HCT116 (cell line): ENCODE data around the gene TIMM13. TPM values are rescaled to one million over a fixed set of nuclear protein-coding genes. Genes with fewer than 3 reads are reported as not detected.

Experiments
- ATAC-seq: fragments of 200-7000 bp; cut with Tn5 transposase; 2 replicates; pipeline ENCODE4 v1.9.1; 2020; ENCODE audit warnings: mild to moderate bottlenecking, moderate library complexity
- BruUV-seq: library from RNA; stranded (reverse); fragments of 400-500 nt; replicated peaks from 2 replicates; lab custom pipeline; 2021; lab: Mats Ljungman, UMichigan
- CTCF ChIA-PET: fragments of 300-600 bp; sonication (Branson Sonifier 250); formaldehyde crosslinking; loops from one replicate; lab custom pipeline; 2021; ENCODE audit warnings: antibody characterized with exemption; lab: Charles Lee
- POLR2A ChIA-PET: fragments of 300-600, 350-600 bp; sonication (Branson Sonifier 250); formaldehyde crosslinking; loops from one replicate; lab custom pipeline; 2021; ENCODE audit warnings: antibody characterized with exemption; lab: Charles Lee
- RAD21 ChIA-PET, 2 experiments: fragments of 300-600 bp; sonication (Branson Sonifier 250); formaldehyde crosslinking; loops; one replicate each; lab custom pipeline; 2023; ENCODE audit warnings: low total read pairs in 2 of 2; ENCODE audit not compliant: uncharacterized antibody in 2 of 2, unreplicated experiment in 2 of 2, low non-redundant PET in 1 of 2; lab: Charles Lee
- DNase-seq: peaks from one replicate; pipeline ENCODE4 v3.0.0-alpha.2; 2010; ENCODE audit warnings: low read depth, low spot score
- H2AFZ ChIP-seq: fragments of 200-600 bp; shearing (Covaris generic), sonication (generic); 2 replicates; pipeline ENCODE4 v1.6.1; 2017; ENCODE audit warnings: low read depth, mixed run types, mixed read lengths, antibody characterized with exemption, low read length; ENCODE audit not compliant: poor library complexity, severe bottlenecking
- H3K27ac ChIP-seq: 2 replicates; pipeline ENCODE4 v1.5.1; 2012; ENCODE audit warnings: low read depth, low read length
- H3K27me3 ChIP-seq: fragments of 200-600 bp; sonication (generic); 2 replicates; pipeline ENCODE4 v1.6.1; 2016; ENCODE audit warnings: mixed run types, low read length, mixed read lengths; ENCODE audit not compliant: insufficient read depth
- H3K36me3 ChIP-seq, 2 experiments: fragments of 200-500 bp in 1 of 2; fragments of 200-600 bp in 1 of 2; sonication (Bioruptor generic) in 1 of 2; sonication (generic) in 1 of 2; 2 replicates each; pipeline versions ENCODE4 v1.5.1 to v1.6.1; 2014 to 2016; ENCODE audit warnings: low read length in 2 of 2, inconsistent platforms in 1 of 2, mixed read lengths in 1 of 2, mixed run types in 1 of 2; ENCODE audit not compliant: insufficient read depth in 2 of 2, control insufficient read depth in 1 of 2
- H3K4me1 ChIP-seq, 2 experiments: fragments of 200-600 bp in 1 of 2; sonication (generic) in 1 of 2; 2 replicates each; pipeline versions ENCODE4 v1.5.1 to v1.6.1; 2012 to 2017; ENCODE audit warnings: low read length in 2 of 2, inconsistent platforms in 1 of 2, mild to moderate bottlenecking in 1 of 2, mixed read lengths in 1 of 2, mixed run types in 1 of 2, moderate library complexity in 1 of 2; ENCODE audit not compliant: insufficient read depth in 2 of 2, control insufficient read depth in 1 of 2
- H3K4me2 ChIP-seq: fragments of 200-600 bp; sonication (generic); 2 replicates; pipeline ENCODE4 v1.6.1; 2017; ENCODE audit warnings: mixed run types, low read length, mixed read lengths
- H3K4me3 ChIP-seq, 2 experiments: fragments of 200-600 bp in 1 of 2; sonication (generic) in 1 of 2; replicated peaks in 1 of 2; 2 replicates each; pipeline ENCODE4 v1.5.1; 2011 to 2016; ENCODE audit warnings: low read length in 2 of 2, control low read depth in 1 of 2, low read depth in 1 of 2, mild to moderate bottlenecking in 1 of 2, mixed read lengths in 1 of 2, mixed run types in 1 of 2
- H3K79me2 ChIP-seq: fragments of 200-600 bp; sonication (generic); 2 replicates; pipeline ENCODE4 v1.6.1; 2017; ENCODE audit warnings: mild to moderate bottlenecking, mixed run types, low read length, moderate library complexity, mixed read lengths; ENCODE audit not compliant: insufficient read depth
- H3K9ac ChIP-seq: fragments of 200-600 bp; sonication (generic); 2 replicates; pipeline ENCODE4 v1.6.1; 2016; ENCODE audit warnings: low read length, mixed read lengths
- H3K9me2 ChIP-seq: fragments of 200-600 bp; sonication (generic), shearing (Covaris generic); 2 replicates; pipeline ENCODE4 v1.6.1; 2017; ENCODE audit warnings: mixed run types, mild to moderate bottlenecking, moderate library complexity; ENCODE audit not compliant: insufficient read depth
- H3K9me3 ChIP-seq, 2 experiments: fragments of 200-500 bp in 1 of 2; fragments of 200-600 bp in 1 of 2; sonication (Bioruptor generic) in 1 of 2; sonication (generic) in 1 of 2; 2 replicates each; pipeline ENCODE4 v1.6.1; 2014 to 2017; ENCODE audit warnings: low read length in 2 of 2, mixed read lengths in 2 of 2, inconsistent platforms in 1 of 2, low read depth in 1 of 2, mild to moderate bottlenecking in 1 of 2, mixed run types in 1 of 2, moderate library complexity in 1 of 2; ENCODE audit not compliant: control insufficient read depth in 1 of 2, insufficient read depth in 1 of 2
- H4K20me1 ChIP-seq: fragments of 200-600 bp; sonication (generic), shearing (Covaris generic); 2 replicates; pipeline ENCODE4 v1.6.1; 2017; ENCODE audit warnings: mixed run types, mild to moderate bottlenecking, moderate library complexity; ENCODE audit not compliant: insufficient read depth
- ATF3 ChIP-seq: IDR thresholded peaks from 2 replicates; pipeline ENCODE4 v1.6.1; 2012
- CBX3 ChIP-seq: IDR thresholded peaks from 2 replicates; pipeline ENCODE4 v1.6.1; 2012; ENCODE audit warnings: low read depth
- CEBPB ChIP-seq: IDR thresholded peaks from 2 replicates; pipeline ENCODE4 v1.6.1; 2012; ENCODE audit warnings: low read depth
- ELF1 ChIP-seq: IDR thresholded peaks from 2 replicates; pipeline ENCODE4 v1.6.1; 2012; ENCODE audit warnings: low read depth, borderline replicate concordance
- EZH2 ChIP-seq: fragments of 200-600 bp; sonication (generic); IDR thresholded peaks from 2 replicates; pipeline ENCODE4 v1.6.1; 2017; ENCODE audit warnings: antibody characterized with exemption, mixed run types
- FOSL1 ChIP-seq: IDR thresholded peaks from 2 replicates; pipeline ENCODE4 v1.6.1; 2012; ENCODE audit warnings: low read depth
- JUND ChIP-seq: IDR thresholded peaks from 2 replicates; pipeline ENCODE4 v1.6.1; 2012
- MAX ChIP-seq: IDR thresholded peaks from 2 replicates; pipeline ENCODE4 v1.6.1; 2012
- POLR2A ChIP-seq: IDR thresholded peaks from 2 replicates; pipeline ENCODE4 v1.7.0; 2011; ENCODE audit warnings: borderline replicate concordance; ENCODE audit not compliant: insufficient read depth, insufficient read length; ENCODE audit errors: extremely low read depth
- POLR2AphosphoS5 ChIP-seq: IDR thresholded peaks from 2 replicates; pipeline ENCODE4 v1.6.1; 2011; ENCODE audit warnings: mild to moderate bottlenecking, low read depth, low read length, moderate library complexity
- SP1 ChIP-seq: IDR thresholded peaks from 2 replicates; pipeline ENCODE4 v1.6.1; 2012; ENCODE audit warnings: low read depth
- SRF ChIP-seq: IDR thresholded peaks from 2 replicates; pipeline ENCODE4 v1.6.1; 2012; ENCODE audit warnings: low read depth
- TCF7L2 ChIP-seq: IDR thresholded peaks from 2 replicates; pipeline ENCODE4 v1.7.0; 2011; ENCODE audit warnings: borderline replicate concordance, inconsistent platforms; ENCODE audit not compliant: insufficient read depth, insufficient read length; ENCODE audit errors: extremely low read depth
- YY1 ChIP-seq: IDR thresholded peaks from 2 replicates; pipeline ENCODE4 v1.6.1; 2011; ENCODE audit warnings: low read length, low read depth, moderate library complexity, mild to moderate bottlenecking; ENCODE audit not compliant: insufficient replicate concordance; ENCODE audit errors: extremely low read depth
- ZFX ChIP-seq: fragments of 450-650 bp; IDR thresholded peaks from 2 replicates; pipeline ENCODE4 v1.6.1; 2017
- intact Hi-C: fragments of 100-400 bp; cut with micrococcal nuclease; formaldehyde crosslinking; loops from 2 replicates; pipeline ENCODE4 v1.10.0; 2022
- total RNA-seq: library from RNA; stranded (reverse); gene quantifications from one replicate; pipeline ENCODE4 v1.2.1, GENCODE V29; 2021; ENCODE audit not compliant: unreplicated experiment

Gene TIMM13
- total RNA-seq, 1 experiment from 2014 or later: 151 TPM

GRCh38 chr19:2387367-2388288 is 39.8 kb downstream of the TIMM13 start:
- TF ChIP-seq ZFX: no peak
- TF ChIP-seq TCF7L2: peak; percentile 53
- H3K27ac ChIP-seq: no peak overlapping the region
- ChIA-PET RAD21 (interaction anchor here in 1 of 2 experiments (0.5 kb wide), 1 partner anchor 113 kb away, joined by 4 read pairs; no protein-coding TSS in a partner anchor), CTCF (no interaction called here), POLR2A (no interaction called here)
- no TSS peak for BruUV-seq
- no peak overlapping the region for H3K4me2 ChIP-seq
- H3K79me2 ChIP-seq: no peaks in the 10 kb centered on the region
- H3K27me3 ChIP-seq: no peaks in the 10 kb centered on the region
- DNase-seq (no peak), ATAC-seq (no peak)
- no peak overlapping the region for H2AFZ ChIP-seq
- intact Hi-C loops: loop anchor here (10.0 kb wide), 1 partner anchor 233 kb away; the partner anchor contains the start of gene AP3D1
- no peaks in the 10 kb centered on the region for H3K36me3 ChIP-seq
- no peaks in the 10 kb centered on the region for H3K9me2 ChIP-seq
- peaks cover 18 to 36% of the 10 kb centered on the region in 2 experiments for H3K4me1 ChIP-seq
- no peaks in the 10 kb centered on the region for H4K20me1 ChIP-seq
- no peaks in the 10 kb centered on the region for H3K9me3 ChIP-seq
- H3K4me3 ChIP-seq: no peak overlapping the region
- H3K9ac ChIP-seq: no peak overlapping the region

- ChIA-PET CTCF (interaction anchor here (0.9 to 2.0 kb wide), 5 partner anchors 57 to 229 kb away, joined by 3 to 6 read pairs (median 5); partner anchors contain the start of genes LSM7 and PLEKHJ1), RAD21 (interaction anchor here (0.6 to 0.8 kb wide), 3 partner anchors 56 to 211 kb away, joined by 3 to 6 read pairs (median 4); no protein-coding TSS in a partner anchor), POLR2A (interaction anchor here (0.6 to 1.6 kb wide), 8 partner anchors 19 to 338 kb away, joined by 3 to 7 read pairs (median 4); partner anchors contain the start of genes GADD45B and LSM7)
- Histone ChIP-seq H3K4me1 (peaks cover 18 to 32% of the 10 kb centered on the region in 2 experiments), H3K79me2 (no peaks in the 10 kb centered on the region), H3K4me2 (peak overlapping the region; percentile 86), H3K9me2 (no peaks in the 10 kb centered on the region), H3K36me3 (no peaks in the 10 kb centered on the region), H4K20me1 (no peaks in the 10 kb centered on the region), H3K27ac (peak overlapping the region; percentile 81), H3K27me3 (no peaks in the 10 kb centered on the region), H2AFZ (peak overlapping the region; percentile 66), H3K4me3 (peak overlapping the region; percentile 30 to 40), H3K9me3 (peaks cover 4 to 6% of the 10 kb centered on the region in 2 experiments; a peak in 2 of 4 replicates), H3K9ac (peak overlapping the region; percentile 62)
- intact Hi-C loops: loop anchor here (10.0 kb wide), 1 partner anchor 230 kb away; the partner anchor contains the start of gene AP3D1
- DNase-seq (peak; percentile 97), ATAC-seq (peak; percentile 94)
- no TSS peak for BruUV-seq
- TF ChIP-seq CEBPB (no peak), SRF (no peak), POLR2A (peak; percentile 44), ELF1 (no peak; the same call in 1 of the 2 replicates), POLR2AphosphoS5 (peak; percentile 62), SP1 (peak; percentile 60; the same call in 1 of the 2 replicates), TCF7L2 (peak; percentile 58), MAX (peak; percentile 99), FOSL1 (peak; percentile 78), YY1 (peak; percentile 82), ZFX (no peak), CBX3 (peak; percentile 92), EZH2 (no peak), ATF3 (no peak), JUND (peak; percentile 72)
Measured at GRCh38 chr19:2385053-2385721, 42.2 kb downstream of the TIMM13 start.
